AG04450 (cell line): Measurements from ENCODE around the gene CDYL2. TPM values are rescaled to one million over a fixed set of nuclear protein-coding genes. Genes with fewer than 3 reads are reported as not detected.

Experiments used
- CTCF ChIA-PET: fragments of 300-600, 350-600 bp; formaldehyde crosslinking; extraction: SDS; loops from one replicate; lab custom pipeline; 2022; ENCODE audit warnings: antibody characterized with exemption, inconsistent platforms; lab: Charles Lee
- POLR2A ChIA-PET: fragments of 350-600 bp; formaldehyde crosslinking; extraction: SDS; loops from one replicate; lab custom pipeline; 2021; ENCODE audit warnings: antibody characterized with exemption, inconsistent platforms; lab: Yijun Ruan, JAX
- DNase-seq: peaks from one replicate; pipeline ENCODE4 v3.0.0-alpha.2; 2011; ENCODE audit warnings: low read depth, low spot score
- H3K27ac ChIP-seq: one replicate; pipeline ENCODE4 v1.5.1; 2012; ENCODE audit warnings: low read depth, low read length, control low read depth
- H3K27me3 ChIP-seq: one replicate; pipeline ENCODE4 v1.6.0; 2012; ENCODE audit warnings: low read length; ENCODE audit not compliant: control insufficient read depth, insufficient read depth
- H3K4me3 ChIP-seq: 2 replicates; pipeline ENCODE4 v1.5.1; 2011; ENCODE audit warnings: mild to moderate bottlenecking, low read depth, low read length, control low read depth
- H3K9me3 ChIP-seq: 2 replicates; pipeline ENCODE4 v1.5.1; 2012; ENCODE audit warnings: low read length; ENCODE audit not compliant: control insufficient read depth, insufficient read depth
- polyA plus RNA-seq: library from polyadenylated mRNA; depleted of rRNA; stranded (reverse); fragments of >200 nt; gene quantifications from 2 replicates; pipeline ENCODE4 v1.2.3, GENCODE V29; 2011
- TF ChIP-seq, protein P1 (sequence below): IDR thresholded peaks from 2 replicates; pipeline ENCODE4 v1.5.1; 2011; ENCODE audit warnings: low read depth, low read length, control low read depth, inconsistent platforms

Gene CDYL2
- polyA plus RNA-seq, 1 experiment: 2.3 TPM

DNA sequence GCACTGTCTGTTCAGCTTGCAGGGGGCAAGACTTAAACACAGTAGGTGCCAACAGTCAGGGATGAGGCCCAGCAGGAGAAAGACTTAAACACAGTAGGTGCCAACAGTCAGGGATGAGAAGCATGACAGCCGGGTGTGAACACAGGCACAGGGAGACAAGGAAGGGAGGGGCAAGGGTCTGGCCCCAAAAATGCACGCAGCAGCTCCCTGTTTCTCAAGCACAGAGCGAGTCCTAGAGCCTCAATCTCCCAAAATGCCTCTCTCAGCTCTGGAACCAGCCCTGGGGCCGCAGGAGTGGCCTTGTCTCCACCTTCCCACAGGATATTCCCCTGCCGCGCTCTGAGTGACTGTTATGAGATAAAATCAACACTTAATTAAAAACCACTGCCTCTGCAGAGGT lies 197.2 kb downstream of the CDYL2 start:
- ChIA-PET POLR2A (no interaction called here), CTCF (no interaction called here)
- H3K27me3 ChIP-seq: no peaks in the 10 kb centered on the region
- H3K4me3 ChIP-seq: no peak overlapping the region
- no peak overlapping the region for H3K27ac ChIP-seq
- H3K9me3 ChIP-seq: peaks cover 4% of the 10 kb centered on the region; the same call in 1 of the 2 replicates
- DNase-seq: no peak
- TF ChIP-seq, protein P1, sequence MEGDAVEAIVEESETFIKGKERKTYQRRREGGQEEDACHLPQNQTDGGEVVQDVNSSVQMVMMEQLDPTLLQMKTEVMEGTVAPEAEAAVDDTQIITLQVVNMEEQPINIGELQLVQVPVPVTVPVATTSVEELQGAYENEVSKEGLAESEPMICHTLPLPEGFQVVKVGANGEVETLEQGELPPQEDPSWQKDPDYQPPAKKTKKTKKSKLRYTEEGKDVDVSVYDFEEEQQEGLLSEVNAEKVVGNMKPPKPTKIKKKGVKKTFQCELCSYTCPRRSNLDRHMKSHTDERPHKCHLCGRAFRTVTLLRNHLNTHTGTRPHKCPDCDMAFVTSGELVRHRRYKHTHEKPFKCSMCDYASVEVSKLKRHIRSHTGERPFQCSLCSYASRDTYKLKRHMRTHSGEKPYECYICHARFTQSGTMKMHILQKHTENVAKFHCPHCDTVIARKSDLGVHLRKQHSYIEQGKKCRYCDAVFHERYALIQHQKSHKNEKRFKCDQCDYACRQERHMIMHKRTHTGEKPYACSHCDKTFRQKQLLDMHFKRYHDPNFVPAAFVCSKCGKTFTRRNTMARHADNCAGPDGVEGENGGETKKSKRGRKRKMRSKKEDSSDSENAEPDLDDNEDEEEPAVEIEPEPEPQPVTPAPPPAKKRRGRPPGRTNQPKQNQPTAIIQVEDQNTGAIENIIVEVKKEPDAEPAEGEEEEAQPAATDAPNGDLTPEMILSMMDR: no peak

DNA sequence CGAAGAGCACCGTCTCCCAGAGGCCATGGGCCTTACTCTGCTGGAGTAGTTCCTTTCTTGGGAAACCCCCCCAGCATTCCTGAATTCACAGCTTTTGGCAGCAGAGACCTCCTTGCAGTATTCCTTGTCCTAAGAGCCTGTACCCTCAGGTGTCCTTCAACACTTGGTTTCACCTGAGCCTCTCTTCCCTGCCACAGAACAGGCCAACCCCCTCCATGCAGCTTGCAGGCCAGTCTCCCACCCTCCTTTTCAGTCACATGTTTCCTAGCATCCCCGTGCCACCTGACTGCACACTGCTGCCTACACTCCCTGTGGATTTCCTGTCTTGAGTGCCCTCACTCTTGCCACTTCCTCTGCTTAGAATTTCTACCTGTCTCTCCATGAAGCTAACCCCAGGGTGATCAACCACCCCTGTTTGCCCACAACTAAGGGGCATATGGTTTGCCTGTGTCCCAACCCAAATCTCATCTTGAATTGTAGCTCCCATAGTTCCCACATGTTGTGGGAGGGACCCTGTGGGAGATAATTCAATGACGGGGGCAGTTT lies 198.1 kb downstream of the CDYL2 start:
- DNase-seq: no peak
- POLR2A ChIA-PET: no interaction called here
- H3K4me3 ChIP-seq: no peak overlapping the region
- no peak overlapping the region for H3K27ac ChIP-seq
- H3K27me3 ChIP-seq: no peaks in the 10 kb centered on the region
- no peaks in the 10 kb centered on the region; the same call in 1 of the 2 replicates for H3K9me3 ChIP-seq
- TF ChIP-seq, protein P1: no peak
- CTCF ChIA-PET: no interaction called here

DNA sequence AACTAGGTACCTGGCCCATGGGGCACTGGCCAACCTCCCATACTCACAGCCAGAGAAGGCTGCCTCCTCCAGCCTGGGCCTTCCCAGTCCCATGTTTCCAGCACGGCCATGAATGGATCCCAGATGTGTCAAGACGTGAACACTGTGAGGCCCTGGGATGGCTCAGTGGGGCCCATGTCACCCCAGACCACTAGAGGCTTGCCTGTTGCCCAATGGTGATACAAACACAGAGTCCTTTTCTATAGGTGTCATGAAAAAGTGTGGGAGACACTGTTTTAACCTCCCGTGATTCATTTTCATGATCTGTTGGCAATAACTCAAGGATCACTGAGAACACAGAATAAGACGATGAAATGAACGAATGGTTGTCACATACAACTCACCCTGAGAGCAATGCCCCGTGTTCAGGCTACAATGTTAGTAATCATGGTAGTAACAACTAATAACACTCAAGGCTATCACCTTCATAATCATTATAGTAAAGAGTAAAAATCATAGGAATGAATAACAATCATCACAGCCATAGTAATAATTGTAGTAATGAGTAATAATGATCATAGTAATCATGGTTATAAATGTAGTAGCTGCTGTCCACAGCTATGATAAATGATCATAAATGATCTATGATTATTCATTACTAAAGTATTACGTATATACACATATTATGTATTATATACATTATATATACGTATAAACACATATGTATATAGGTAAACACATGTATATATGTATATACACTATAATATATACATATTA lies 199.6 kb downstream of the CDYL2 start:
- no peak overlapping the region for H3K4me3 ChIP-seq
- ChIA-PET CTCF (no interaction called here), POLR2A (no interaction called here)
- H3K27ac ChIP-seq: no peak overlapping the region
- TF ChIP-seq, protein P1: no peak
- no peak for DNase-seq
- no peaks in the 10 kb centered on the region for H3K27me3 ChIP-seq
- H3K9me3 ChIP-seq: no peaks in the 10 kb centered on the region; the same call in 1 of the 2 replicates

DNA sequence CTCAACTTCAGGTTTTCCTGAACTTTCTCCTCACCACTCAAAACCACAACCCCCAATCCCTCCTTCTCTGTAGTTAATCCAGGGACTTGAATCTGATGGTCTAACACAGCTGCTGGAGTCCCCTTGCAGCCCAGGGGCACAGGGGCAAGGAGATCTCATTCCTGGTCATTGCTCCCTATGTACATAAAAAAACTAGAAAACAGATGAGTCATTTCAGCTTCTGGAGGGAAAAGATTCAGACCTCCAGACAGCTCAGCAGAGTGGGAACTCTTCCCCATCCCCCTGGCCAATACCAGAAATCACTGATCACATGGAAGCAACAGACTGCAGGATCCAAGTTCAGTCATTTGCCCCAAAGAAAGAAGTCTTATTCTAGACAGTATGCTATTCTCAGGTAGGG lies 201.5 kb downstream of the CDYL2 start:
- Histone ChIP-seq H3K4me3 (no peak overlapping the region), H3K27me3 (no peaks in the 10 kb centered on the region), H3K9me3 (no peaks in the 10 kb centered on the region; the same call in 1 of the 2 replicates), H3K27ac (no peak overlapping the region)
- ChIA-PET POLR2A (no interaction called here), CTCF (no interaction called here)
- TF ChIP-seq, protein P1: no peak
- DNase-seq: no peak

DNA sequence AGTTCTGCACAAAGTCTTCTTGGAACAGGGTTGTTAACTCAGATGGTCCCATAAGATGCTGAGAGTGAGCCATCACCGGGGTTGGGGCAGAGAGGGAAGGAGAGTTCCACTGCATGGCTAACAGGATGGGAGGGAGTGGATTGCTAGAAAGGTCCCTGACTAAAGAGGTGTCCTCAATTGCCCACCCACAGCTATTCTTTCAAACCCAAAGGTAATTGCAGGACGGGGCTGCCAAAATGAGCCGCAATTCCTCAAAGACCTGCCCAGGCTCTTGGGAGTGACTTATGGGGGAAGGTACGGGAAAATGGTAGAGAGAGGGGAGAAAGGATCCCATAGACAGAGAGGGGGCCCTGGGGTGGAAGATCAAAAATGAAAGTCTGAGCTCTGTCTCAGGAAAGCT lies 203.2 kb downstream of the CDYL2 start:
- Histone ChIP-seq H3K4me3 (no peak overlapping the region), H3K27ac (no peak overlapping the region), H3K27me3 (no peaks in the 10 kb centered on the region), H3K9me3 (no peaks in the 10 kb centered on the region)
- TF ChIP-seq, protein P1: no peak
- no peak for DNase-seq
- POLR2A ChIA-PET: no interaction called here
- CTCF ChIA-PET: interaction anchor here (0.9 kb wide), 1 partner anchor 224 kb away, joined by 3 read pairs; no protein-coding TSS in a partner anchor
